Adrenal gland (tissue), 12 donors: ENCODE results near the gene APCDD1. TPM values are rescaled to one million over a fixed set of nuclear protein-coding genes. Genes with fewer than 3 reads are reported as not detected.

Experiments used
- DNase-seq, 7 donors: peaks; one replicate each; pipeline ENCODE4 v3.0.0-alpha.2; 2019 to 2020
- H3K27ac ChIP-seq, 5 donors: fragments of 200-600 bp; sonication (generic) in 4 of 5; 1 replicate in 3 of 5; 2 replicates in 2 of 5; pipeline versions ENCODE4 v1.5.1 to v1.8.0; 2016 to 2020; ENCODE audit warnings: mild to moderate bottlenecking in 1 of 5
- H3K27me3 ChIP-seq: fragments of 200-600 bp; 2 replicates; pipeline ENCODE4 v1.8.0; 2021
- H3K36me3 ChIP-seq, 2 donors: fragments of 200-600 bp; replicated peaks in 1 of 2; 1 replicate in 1 of 2; 2 replicates in 1 of 2; pipeline versions ENCODE4 v1.5.1 to v1.8.0; 2018 to 2022
- H3K4me1 ChIP-seq, 2 donors: fragments of 200-600 bp; replicated peaks in 1 of 2; 1 replicate in 1 of 2; 2 replicates in 1 of 2; pipeline versions ENCODE4 v1.5.1 to v1.8.0; 2018 to 2021
- H3K4me3 ChIP-seq, 4 donors: fragments of 200-600 bp; sonication (generic) in 3 of 4; one replicate each; pipeline ENCODE4 v1.5.1; 2016 to 2018
- H3K9me3 ChIP-seq, 3 donors: fragments of 200-600 bp; sonication (generic) in 1 of 3; replicated peaks in 1 of 3; 1 replicate in 2 of 3; 2 replicates in 1 of 3; pipeline versions ENCODE4 v1.5.1 to v1.8.0; 2016 to 2021
- CTCF ChIP-seq, 6 experiments: fragments of 450-650 bp in 4 of 6; fragments of 200-600 bp in 2 of 6; sonication (generic) in 1 of 6; IDR thresholded peaks; 1 replicate in 5 of 6; 2 replicates in 1 of 6; pipeline versions ENCODE4 v1.5.1 to v1.8.0; 2016 to 2021; ENCODE audit warnings: antibody characterized with exemption in 6 of 6, mild to moderate bottlenecking in 2 of 6, moderate library complexity in 1 of 6
- POLR2A ChIP-seq, 2 donors: fragments of 450-650 bp; IDR thresholded peaks; one replicate each; pipeline ENCODE4 v1.6.1; 2017; ENCODE audit warnings: antibody characterized with exemption in 2 of 2, mild to moderate bottlenecking in 2 of 2, moderate library complexity in 1 of 2
- WGBS, 4 donors: extraction: QIAGEN DNeasy Blood & Tissue Kit in 2 of 4; methylation state at CpG; one replicate each; pipeline versions ENCODE4 v1.1.5 to v1.1.7; 2013 to 2017; 5-methylcytosine and 5-hydroxymethylcytosine counted together
- intact Hi-C, 2 donors: fragments of 100-400 bp; cut with DNase I; formaldehyde crosslinking; loops; one replicate each; pipeline versions ENCODE4 v1.14.1 to v1.15.0; 2022 to 2023
- polyA plus RNA-seq, 3 donors: library from polyadenylated mRNA; stranded (reverse); fragments of 200-250 nt in 2 of 3; fragments of 350-450 nt in 1 of 3; fragmentation: Illumina TruSeq in 1 of 3; extraction: RNeasy Lipid Tissue Mini Kit (QIAGEN cat#74804) in 1 of 3; gene quantifications; one replicate each; pipeline ENCODE4 v1.2.3, GENCODE V29; 2013 to 2014
- total RNA-seq, 9 donors: library from RNA; depleted of rRNA in 4 of 9; stranded (reverse); fragments of >200 nt in 4 of 9; fragments of 120-200 nt in 1 of 9; fragmentation: NEBNext Ultra II Directional in 1 of 9; extraction: Animal tissue kit (Norgen Biotek cat#: 25700) in 1 of 9; gene quantifications; one replicate each; pipeline versions ENCODE4 v1.1.0 to v1.2.4, GENCODE V29; 2013 to 2023
- donor health status: healthy with polysubstance abuse.
- donor health status: Bipolar disorder and iron deficiency.
- donor health status: DM: yes; HTN: yes; CAD: no.
- donor health status: DM: no; HTN: no; CAD: no.
- donor health status: DM: no; HTN: no; CAD: no.
- donor health status: DM: yes; HTN: yes; CAD: no.

APCDD1 gene
- total and polyA plus RNA-seq, 12 donors = 7.1 to 62.2 (median 21.9) TPM

- no peak for TF ChIP-seq POLR2A (IDR thresholded peaks at IDR 0.05)
- no peak for TF ChIP-seq CTCF (IDR thresholded peaks at IDR 0.05)
- intact Hi-C loops = no loop called here
- Histone ChIP-seq H3K27ac (no peak overlapping the region), H3K27me3 (no peaks in the 10 kb centered on the region), H3K36me3 (no peaks in the 10 kb centered on the region), H3K4me1 (peaks cover 3 to 25% of the 10 kb centered on the region in 2 donors), H3K9me3 (no peaks in the 10 kb centered on the region), H3K4me3 (no peak overlapping the region)
- no peak for DNase-seq
- 89 to 98% (median 94%) methylated on average over 2 of the region's 2 CpGs for WGBS, 4 donors
Measured at GRCh38 chr18:10457128-10457527, 2.7 kb downstream of the APCDD1 start.

GRCh38 chr18:10457767-10458166 lies 3.3 kb downstream of the APCDD1 start:
- no peak overlapping the region for H3K4me3 ChIP-seq
- 84 to 94% (median 90%) methylated on average over 2 of the region's 2 CpGs for WGBS, 4 donors
- no peak overlapping the region for H3K27ac ChIP-seq

GRCh38 chr18:10458691-10459090 lies 4.3 kb downstream of the APCDD1 start:
- no peaks in the 10 kb centered on the region for H3K27me3 ChIP-seq
- peaks cover 3 to 23% of the 10 kb centered on the region in 2 donors for H3K4me1 ChIP-seq
- H3K27ac ChIP-seq = no peak overlapping the region
- no peak overlapping the region for H3K4me3 ChIP-seq
- 90 to 93% (median 91%) methylated on average over 5 of the region's 5 CpGs for WGBS, 4 donors
- intact Hi-C loops = no loop called here
- DNase-seq = no peak
- no peaks in the 10 kb centered on the region for H3K36me3 ChIP-seq
- TF ChIP-seq CTCF (IDR thresholded peaks at IDR 0.05) = no peak
- TF ChIP-seq POLR2A (IDR thresholded peaks at IDR 0.05) = no peak
- no peaks in the 10 kb centered on the region for H3K9me3 ChIP-seq

More at GRCh38 chr18:10457767-10458166, 3.3 kb downstream of the APCDD1 start:
- H3K27me3 ChIP-seq = no peaks in the 10 kb centered on the region
- H3K36me3 ChIP-seq = no peaks in the 10 kb centered on the region
- no peak for TF ChIP-seq POLR2A (IDR thresholded peaks at IDR 0.05)
- intact Hi-C loops = no loop called here
- no peaks in the 10 kb centered on the region for H3K9me3 ChIP-seq
- DNase-seq = no peak
- H3K4me1 ChIP-seq = peaks cover 3 to 25% of the 10 kb centered on the region in 2 donors

- no peaks in the 10 kb centered on the region for H3K27me3 ChIP-seq
- intact Hi-C loops = no loop called here
- H3K36me3 ChIP-seq = no peaks in the 10 kb centered on the region
- 0 to 59% (median 28%) methylated on average over 1 of the region's 1 CpG for WGBS, 4 donors
- H3K9me3 ChIP-seq = no peaks in the 10 kb centered on the region
- no peak for DNase-seq
- peaks cover 3 to 19% of the 10 kb centered on the region in 2 donors for H3K4me1 ChIP-seq
- no peak overlapping the region for H3K4me3 ChIP-seq
- no peak overlapping the region for H3K27ac ChIP-seq
- no peak for TF ChIP-seq POLR2A (IDR thresholded peaks at IDR 0.05)
- no peak for TF ChIP-seq CTCF (IDR thresholded peaks at IDR 0.05)
Measured at GRCh38 chr18:10459587-10459986, 5.2 kb downstream of the APCDD1 start.

- no peak overlapping the region for H3K27ac ChIP-seq
- H3K27me3 ChIP-seq = no peaks in the 10 kb centered on the region
- no peak for DNase-seq
- H3K9me3 ChIP-seq = no peaks in the 10 kb centered on the region
- no peaks in the 10 kb centered on the region for H3K36me3 ChIP-seq
- peaks cover 1 to 15% of the 10 kb centered on the region in 2 donors for H3K4me1 ChIP-seq
- 92 to 97% (median 97%) methylated on average over 8 of the region's 8 CpGs for WGBS, 4 donors
- no peak overlapping the region for H3K4me3 ChIP-seq
- TF ChIP-seq CTCF (IDR thresholded peaks at IDR 0.05) = no peak
- TF ChIP-seq POLR2A (IDR thresholded peaks at IDR 0.05) = no peak
- intact Hi-C loops = no loop called here
Measured at GRCh38 chr18:10460414-10461018, 6.1 kb downstream of the APCDD1 start.
